CD4-positive, alpha-beta T cell treated with Interleukin-21 for 1 hour (primary cell): Measurements from ENCODE around the gene RAB44.
"Not testable (repeated sequence)": the region's sequence is repeated elsewhere in the genome, so short reads cannot be mapped to it uniquely, and the experiment has no call there.

Experiments used
- DNase-seq: peaks from one replicate; pipeline ENCODE4 v3.0.0-alpha.2; 2020

The RAB44 gene

GRCh38 chr6:36716476-36717093 is 19.0 kb downstream of the RAB44 start:
- DNase-seq: no peak

- no peak for DNase-seq
These were observed 19.7 kb downstream of the RAB44 start for GRCh38 chr6:36717231-36717825.

GRCh38 chr6:36717871-36718540 is 20.4 kb downstream of the RAB44 start:
- no peak for DNase-seq

- no peak for DNase-seq
These were observed 20.9 kb downstream of the RAB44 start for GRCh38 chr6:36718560-36718959.

GRCh38 chr6:36719126-36719525 is 21.5 kb downstream of the RAB44 start:
- DNase-seq: no peak

- no peak for DNase-seq
These were observed 22.9 kb downstream of the RAB44 start for GRCh38 chr6:36720251-36721141.

GRCh38 chr6:36721369-36722140 is 23.9 kb downstream of the RAB44 start:
- no peak for DNase-seq

- DNase-seq: no peak
These were observed 24.7 kb downstream of the RAB44 start for GRCh38 chr6:36722365-36722764.

- DNase-seq: no peak
These were observed 25.3 kb downstream of the RAB44 start for GRCh38 chr6:36722879-36723278.

GRCh38 chr6:36723992-36724391 is 26.4 kb downstream of the RAB44 start:
- not testable (repeated sequence) for DNase-seq

GRCh38 chr6:36724514-36725390 is 27.1 kb downstream of the RAB44 start:
- DNase-seq: peak; percentile 42

- no peak for DNase-seq
These were observed 28.0 kb downstream of the RAB44 start for GRCh38 chr6:36725581-36725980.

GRCh38 chr6:36727505-36728021 is 29.9 kb downstream of the RAB44 start:
- DNase-seq: peak; percentile 5

- DNase-seq: no peak
These were observed 30.9 kb downstream of the RAB44 start for GRCh38 chr6:36728289-36729160.

GRCh38 chr6:36729161-36729524 is 31.5 kb downstream of the RAB44 start:
- no peak for DNase-seq

GRCh38 chr6:36730424-36731380 is 33.1 kb downstream of the RAB44 start:
- no peak for DNase-seq

- DNase-seq: no peak
These were observed 34.1 kb downstream of the RAB44 start for GRCh38 chr6:36731622-36732310.

GRCh38 chr6:36733300-36733699 is 35.7 kb downstream of the RAB44 start:
- no peak for DNase-seq
